ENCODE results near the gene MKS1. TPM values are rescaled to one million over a fixed set of nuclear protein-coding genes. Genes with fewer than 3 reads are reported as not detected.

Gene MKS1
- total and polyA plus RNA-seq, 2 experiments from 2014 or later = 14.0 to 17.4 TPM

- no peak for TF ChIP-seq CTCF (conservative IDR thresholded peaks at IDR 0.05; ENCODE audit: low read depth in 2 of 2)
These were observed 25.9 kb upstream of the MKS1 start (continued) for GRCh38 chr17:58244963-58245362.

GRCh38 chr17:58242171-58242784, 23.2 kb upstream of the MKS1 start:
- Histone ChIP-seq H4K20me1 (replicated peaks; ENCODE audit: insufficient read depth) (no peaks in the 10 kb centered on the region), H3F3A (replicated peaks; ENCODE audit: low read depth) (no peaks in the 10 kb centered on the region), H2AFZ (0 out of 2 replicates have a peak overlapping the region, but pooled peaks have one; percentile 43), H3K4me3 (no peak overlapping the region), H3K36me3 (ENCODE audit: insufficient read depth) (no peaks in the 10 kb centered on the region), H3K27me3 (ENCODE audit: insufficient read depth) (peaks cover 11% of the 10 kb centered on the region; the same call in 1 of the 2 replicates), H3K4me2 (no peak overlapping the region), H3K79me2 (replicated peaks; ENCODE audit: insufficient read depth) (no peaks in the 10 kb centered on the region), H3K4me1 (ENCODE audit: insufficient read depth) (no peaks in the 10 kb centered on the region), H3K27ac (ENCODE audit: low read depth) (no peak overlapping the region), H3K9me2 (ENCODE audit: insufficient read depth) (no peaks in the 10 kb centered on the region)
- no peak for TF ChIP-seq ZNF462 (CRISPR knock-in tag; IDR thresholded peaks at IDR 0.05)
- 0 out of 4 replicates have a peak, but pooled peaks of 1 of the 2 experiments have one; percentile 27 for TF ChIP-seq CTCF (conservative IDR thresholded peaks at IDR 0.05; ENCODE audit: low read depth in 2 of 2)
- no peak overlapping the region for H3K4me3 Mint-ChIP-seq
- peak; percentile 91 for ATAC-seq
- DNase-seq (ENCODE audit: low spot score) = peak; percentile 48
- no peak overlapping the region for H3K27ac Mint-ChIP-seq
- H3K4me1 Mint-ChIP-seq = peaks cover 16% of the 10 kb centered on the region
- H3K9me3 Mint-ChIP-seq = no peaks in the 10 kb centered on the region
- H3K36me3 Mint-ChIP-seq (ENCODE audit: low read depth) = no peaks in the 10 kb centered on the region; the same call in 2 of the 3 replicates
- H3K27me3 Mint-ChIP-seq (ENCODE audit: insufficient read depth, low read depth, poor library complexity) = peaks cover 20% of the 10 kb centered on the region

All from GM23338 (cell line).